Keratinocyte (primary cell): ENCODE measurements around the gene SCD5. TPM values are rescaled to one million over a fixed set of nuclear protein-coding genes. Genes with fewer than 3 reads are reported as not detected.

Source experiments
- DNase-seq: peaks from one replicate; pipeline ENCODE4 v3.0.0-alpha.2; 2011; ENCODE audit warnings: low read depth, missing footprints, low spot score
- FAIRE-seq: peaks from 2 replicates; lab custom pipeline; 2011; peaks lifted over from hg19 to GRCh38; lab: Jason Lieb, UNC
- H2AFZ ChIP-seq: 2 replicates; pipeline ENCODE4 v1.6.0; 2012; ENCODE audit warnings: low read length, control low read depth, inconsistent platforms; ENCODE audit not compliant: control insufficient read depth
- H3K27ac ChIP-seq: 2 replicates; pipeline ENCODE4 v1.5.1; 2011; ENCODE audit warnings: low read length; ENCODE audit not compliant: control insufficient read depth, insufficient read depth
- H3K27me3 ChIP-seq: 3 replicates; pipeline ENCODE4 v1.6.0; 2011; ENCODE audit warnings: low read length; ENCODE audit not compliant: control insufficient read depth, insufficient read depth; ENCODE audit errors: extremely low read depth
- H3K36me3 ChIP-seq, 2 experiments: 2 replicates in 1 of 2; 3 replicates in 1 of 2; pipeline ENCODE4 v1.5.1; 2011; ENCODE audit warnings: low read length in 2 of 2, mild to moderate bottlenecking in 1 of 2; ENCODE audit not compliant: control insufficient read depth in 2 of 2, insufficient read depth in 2 of 2; ENCODE audit errors: extremely low read depth in 1 of 2
- H3K4me1 ChIP-seq: 3 replicates; pipeline ENCODE4 v1.5.1; 2011; ENCODE audit warnings: low read length; ENCODE audit not compliant: control insufficient read depth, insufficient read depth; ENCODE audit errors: extremely low read depth
- H3K4me2 ChIP-seq: 3 replicates; pipeline ENCODE4 v1.6.0; 2011; ENCODE audit warnings: low read depth, low read length; ENCODE audit not compliant: control insufficient read depth, insufficient read depth; ENCODE audit errors: extremely low read depth
- H3K4me3 ChIP-seq, 3 experiments: fragments of 200-600 bp in 1 of 3; sonication (generic) in 1 of 3; 2 replicates in 2 of 3; 3 replicates in 1 of 3; pipeline ENCODE4 v1.5.1; 2011 to 2016; ENCODE audit warnings: low read length in 3 of 3, mild to moderate bottlenecking in 3 of 3, control low read depth in 2 of 3, inconsistent platforms in 1 of 3, low read depth in 1 of 3, mixed read lengths in 1 of 3, mixed run types in 1 of 3, moderate library complexity in 1 of 3; ENCODE audit not compliant: control insufficient read depth in 2 of 3, insufficient read depth in 2 of 3; ENCODE audit errors: extremely low read depth in 1 of 3
- H3K79me2 ChIP-seq: 2 replicates; pipeline ENCODE4 v1.6.0; 2012; ENCODE audit warnings: low read length; ENCODE audit not compliant: control insufficient read depth, insufficient read depth
- H3K9ac ChIP-seq: 3 replicates; pipeline ENCODE4 v1.6.0; 2011; ENCODE audit warnings: low read length; ENCODE audit not compliant: control insufficient read depth, insufficient read depth; ENCODE audit errors: extremely low read depth
- H3K9me1 ChIP-seq: 3 replicates; pipeline ENCODE4 v1.6.0; 2011; ENCODE audit warnings: low read length; ENCODE audit not compliant: control insufficient read depth, insufficient read depth; ENCODE audit errors: extremely low read depth
- H3K9me3 ChIP-seq: 2 replicates; pipeline ENCODE4 v1.5.1; 2012; ENCODE audit warnings: low read depth, low read length; ENCODE audit not compliant: control insufficient read depth
- H4K20me1 ChIP-seq: 3 replicates; pipeline ENCODE4 v1.6.0; 2011; ENCODE audit warnings: low read length; ENCODE audit not compliant: control insufficient read depth, insufficient read depth; ENCODE audit errors: extremely low read depth
- CTCF ChIP-seq, 3 experiments: IDR thresholded peaks in 1 of 3; conservative IDR thresholded peaks in 1 of 3; optimal IDR thresholded peaks in 1 of 3; 2 replicates in 2 of 3; 3 replicates in 1 of 3; pipeline versions ENCODE3 to v1.5.1; 2011; ENCODE audit warnings: low read length in 3 of 3, mild to moderate bottlenecking in 3 of 3, moderate library complexity in 2 of 3, control low read depth in 1 of 3, inconsistent platforms in 1 of 3; ENCODE audit not compliant: insufficient read depth in 2 of 3; ENCODE audit errors: extremely low read depth in 1 of 3
- EZH2 ChIP-seq: IDR thresholded peaks from one replicate; pipeline ENCODE4 v1.6.1; 2012; ENCODE audit warnings: inconsistent platforms, mild to moderate bottlenecking, low read length, moderate library complexity
- dilution Hi-C: fragments of 300-500 bp; cut with MboI; formaldehyde crosslinking; loops from one replicate; pipeline ENCODE4 v1.7.0; 2020; ENCODE audit warnings: low sequenced_read_pairs; ENCODE audit not compliant: extremely low pct_ligation_motif_present
- polyA plus RNA-seq, 5 experiments: library from polyadenylated mRNA; depleted of rRNA in 3 of 5; stranded (reverse) in 3 of 5; stranded (forward) in 1 of 5; unstranded in 1 of 5; fragments of >200 nt; gene quantifications; 1 replicate in 1 of 5; 2 replicates in 3 of 5; 3 replicates in 1 of 5; pipeline versions ENCODE4 v1.2.1 to v1.2.3, GENCODE V29; 2011 to 2012; ENCODE audit warnings: missing spikeins in 2 of 5, low read depth in 1 of 5, low replicate concordance in 1 of 5

Gene SCD5
- polyA plus RNA-seq, 1 donor (not counting 4 experiments of a cell fraction or from before 2014, with no cell fraction given) = 39.4 TPM

GRCh38 chr4:82698412-82698811 is 100.2 kb downstream of the SCD5 start:
- dilution Hi-C loops = no loop called here
- H3K9ac ChIP-seq = no peak overlapping the region
- no peaks in the 10 kb centered on the region for H3K9me1 ChIP-seq
- no peaks in the 10 kb centered on the region for H3K79me2 ChIP-seq
- no peak for DNase-seq
- H3K4me3 ChIP-seq = no peak overlapping the region
- H3K9me3 ChIP-seq = no peaks in the 10 kb centered on the region
- H4K20me1 ChIP-seq = no peaks in the 10 kb centered on the region
- no peaks in the 10 kb centered on the region for H3K4me1 ChIP-seq
- FAIRE-seq = no peak
- no peak overlapping the region for H3K27ac ChIP-seq
- H2AFZ ChIP-seq = no peak overlapping the region
- H3K36me3 ChIP-seq = peaks cover 0 to 7% of the 10 kb centered on the region in 2 experiments
- no peak overlapping the region for H3K4me2 ChIP-seq
- H3K27me3 ChIP-seq = no peaks in the 10 kb centered on the region
- no peak for TF ChIP-seq EZH2
- TF ChIP-seq CTCF (optimal IDR thresholded peaks at IDR 0.05 in 1 of 3, IDR thresholded peaks at IDR 0.05 in 1 of 3, conservative IDR thresholded peaks at IDR 0.05 in 1 of 3; ENCODE audit: extremely low read depth in 1 of 3, insufficient read depth in 2 of 3, low read length in 3 of 3) = no peak

GRCh38 chr4:82697561-82697960 is 101.0 kb downstream of the SCD5 start:
- Histone ChIP-seq H3K9me3 (no peaks in the 10 kb centered on the region), H4K20me1 (no peaks in the 10 kb centered on the region), H2AFZ (no peak overlapping the region), H3K36me3 (peaks cover 0 to 11% of the 10 kb centered on the region in 2 experiments), H3K4me2 (no peak overlapping the region), H3K9ac (no peak overlapping the region), H3K27me3 (no peaks in the 10 kb centered on the region), H3K9me1 (no peaks in the 10 kb centered on the region), H3K4me1 (no peaks in the 10 kb centered on the region), H3K4me3 (no peak overlapping the region), H3K79me2 (no peaks in the 10 kb centered on the region), H3K27ac (no peak overlapping the region)
- DNase-seq = no peak
- no peak for FAIRE-seq
- dilution Hi-C loops = no loop called here
- no peak for TF ChIP-seq CTCF (optimal IDR thresholded peaks at IDR 0.05 in 1 of 3, IDR thresholded peaks at IDR 0.05 in 1 of 3, conservative IDR thresholded peaks at IDR 0.05 in 1 of 3; ENCODE audit: extremely low read depth in 1 of 3, insufficient read depth in 2 of 3, low read length in 3 of 3)
- TF ChIP-seq EZH2 = no peak
